ENCODE data around the gene BMP7. TPM values are rescaled to one million over a fixed set of nuclear protein-coding genes. Genes with fewer than 3 reads are reported as not detected.

Gene BMP7
- total and polyA plus RNA-seq, 2 of the 13 experiments (the other 11 are each of a cell fraction or from before 2014, with no cell fraction given), result not detected

- no peaks in the 10 kb centered on the region for H3K36me3 ChIP-seq (replicated peaks in 1 of 2; ENCODE audit: control insufficient read depth in 1 of 2, insufficient read depth in 2 of 2, low read length in 2 of 2)
- no peak for FAIRE-seq
- TF ChIP-seq SNAI1 (CRISPR knock-in tag; IDR thresholded peaks at IDR 0.05; ENCODE audit: borderline replicate concordance), result no peak
- 0 out of 2 replicates have a peak, but pooled peaks have one; percentile 22 for TF ChIP-seq FOXO4 (CRISPR knock-in tag; conservative IDR thresholded peaks at IDR 0.05)
- POLR2A ChIA-PET, result no interaction called here
- no peak overlapping the region for H3K27ac ChIP-seq (ENCODE audit: extremely low read length, insufficient read depth, low read length)
- ATAC-seq, result no peak
- H2AFZ ChIP-seq (ENCODE audit: low read length), result no peak overlapping the region
- no peak overlapping the region for H3K4me3 ChIP-seq (replicated peaks in 1 of 3; ENCODE audit: insufficient read depth in 1 of 3, low read depth in 2 of 3, low read length in 3 of 3)
- 20% methylated on average over 7 of the region's 9 CpGs for WGBS (ENCODE audit: low lambda C conversion rate)
- intact Hi-C loops (cut with micrococcal nuclease; ENCODE audit: unreplicated experiment) (no loop called here), in situ Hi-C loops (cut with HindIII; ENCODE audit: extremely low pct_ligation_motif_present, low pct_unique_long_range_greater_than_20kb) (no loop called here)
- H3K9ac ChIP-seq (ENCODE audit: insufficient read depth, low read depth, low read length), result no peak overlapping the region
- no peaks in the 10 kb centered on the region for H3K79me2 ChIP-seq (ENCODE audit: insufficient read depth, low read length)
- H3K4me1 ChIP-seq (ENCODE audit: insufficient read depth, low read length), result no peaks in the 10 kb centered on the region
- 0 out of 2 replicates have a peak, but pooled peaks cover 2% of the 10 kb centered on the region for H4K20me1 ChIP-seq (ENCODE audit: insufficient read depth, low read length)
- peaks cover 10 to 30% of the 10 kb centered on the region in 2 experiments; a peak in 3 of 5 replicates for H3K27me3 ChIP-seq (ENCODE audit: control insufficient read depth in 1 of 2, insufficient read depth in 2 of 2, low read length in 2 of 2)
- CTCF ChIA-PET (ENCODE audit: low intra/inter-chr PET ratio, low total read pairs), result no interaction called here
- no peaks in the 10 kb centered on the region for H3K9me3 ChIP-seq (ENCODE audit: low read length)
- no peak overlapping the region for H3K4me2 ChIP-seq (ENCODE audit: low read depth, low read length)
- BruUV-seq (replicated peaks), result no TSS peak
- DNase-seq (ENCODE audit: low spot score), result no peak
These were observed 91.7 kb downstream of the BMP7 start for GRCh38 chr20:57174737-57175136.

- H4K20me1 ChIP-seq (ENCODE audit: insufficient read depth, low read length), result no peaks in the 10 kb centered on the region
- ChIA-PET CTCF (ENCODE audit: low intra/inter-chr PET ratio, low total read pairs) (no interaction called here), POLR2A (no interaction called here)
- in situ Hi-C loops (cut with HindIII; ENCODE audit: extremely low pct_ligation_motif_present, low pct_unique_long_range_greater_than_20kb), result no loop called here
- no peaks in the 10 kb centered on the region for H3K4me1 ChIP-seq (ENCODE audit: insufficient read depth, low read length)
- no peaks in the 10 kb centered on the region for H3K79me2 ChIP-seq (ENCODE audit: insufficient read depth, low read length)
- no peak overlapping the region for H3K4me2 ChIP-seq (ENCODE audit: low read depth, low read length)
- BruUV-seq (replicated peaks), result no TSS peak
- TF ChIP-seq POLR2A (IDR thresholded peaks at IDR 0.05; ENCODE audit: insufficient read depth in 1 of 2, low read depth in 2 of 2, low read length in 2 of 2) (no peak), USF2 (IDR thresholded peaks at IDR 0.05; ENCODE audit: low read depth, low read length) (0 out of 2 replicates have a peak, but pooled peaks have one; percentile 2), USF2 (CRISPR knock-in tag; IDR thresholded peaks at IDR 0.05; ENCODE audit: borderline replicate concordance) (no peak), ZNF18 (CRISPR knock-in tag; IDR thresholded peaks at IDR 0.05; ENCODE audit: insufficient replicate concordance) (no peak)
- ATAC-seq, result no peak
- no peaks in the 10 kb centered on the region for H3K9me3 ChIP-seq (ENCODE audit: low read length)
- no peak overlapping the region for H2AFZ ChIP-seq (ENCODE audit: low read length)
- H3K36me3 ChIP-seq (replicated peaks in 1 of 2; ENCODE audit: control insufficient read depth in 1 of 2, insufficient read depth in 2 of 2, low read length in 2 of 2), result no peaks in the 10 kb centered on the region
- WGBS (ENCODE audit: low lambda C conversion rate), result 25% methylated on average over 5 of the region's 5 CpGs
- H3K4me3 ChIP-seq (replicated peaks in 1 of 3; ENCODE audit: insufficient read depth in 1 of 3, low read depth in 2 of 3, low read length in 3 of 3), result no peak overlapping the region
- DNase-seq (ENCODE audit: low spot score), result no peak
- intact Hi-C loops (cut with micrococcal nuclease; ENCODE audit: unreplicated experiment), result no loop called here
- H3K27ac ChIP-seq (ENCODE audit: extremely low read length, insufficient read depth, low read length), result no peak overlapping the region
- H3K9ac ChIP-seq (ENCODE audit: insufficient read depth, low read depth, low read length), result no peak overlapping the region
- FAIRE-seq, result no peak
- H3K27me3 ChIP-seq (ENCODE audit: control insufficient read depth in 1 of 2, insufficient read depth in 2 of 2, low read length in 2 of 2), result peaks cover 6 to 27% of the 10 kb centered on the region in 2 experiments; a peak in 3 of 5 replicates
These were observed 92.5 kb downstream of the BMP7 start for GRCh38 chr20:57173986-57174385.
